Mesothelial cell of epicardium (in vitro differentiated cells): ENCODE measurements around the gene POLA1. TPM values are rescaled to one million over a fixed set of nuclear protein-coding genes. Genes with fewer than 3 reads are reported as not detected.

Experiments
- DNase-seq, 2 experiments: peaks; one replicate each; pipeline ENCODE4 v3.0.0; 2021; ENCODE audit warnings: low spot score in 2 of 2; ENCODE audit not compliant: unreplicated experiment in 2 of 2
- H3K27ac Mint-ChIP-seq: 2 replicates; pipeline ENCODE4 v1.8.0; 2021; ENCODE audit warnings: mixed read lengths
- H3K27me3 Mint-ChIP-seq: 2 replicates; pipeline ENCODE4 v1.8.0; 2021; ENCODE audit warnings: low read depth, mixed read lengths
- H3K36me3 Mint-ChIP-seq: 2 replicates; pipeline ENCODE4 v1.8.0; 2021; ENCODE audit warnings: mixed read lengths
- H3K4me1 Mint-ChIP-seq: 2 replicates; pipeline ENCODE4 v1.8.0; 2021; ENCODE audit warnings: mixed read lengths
- H3K4me3 Mint-ChIP-seq: 2 replicates; pipeline ENCODE4 v1.8.0; 2021; ENCODE audit warnings: mild to moderate bottlenecking, moderate library complexity, mixed read lengths
- H3K9me3 Mint-ChIP-seq: 2 replicates; pipeline ENCODE4 v1.8.0; 2021; ENCODE audit warnings: mixed read lengths
- total RNA-seq: library from RNA; stranded (reverse); gene quantifications from 3 replicates; pipeline ENCODE4 v1.2.1, GENCODE V29; 2021
- TF ChIP-seq, protein P1 (sequence below): fragments of 200-600 bp; sonication (generic); IDR thresholded peaks from one replicate; pipeline ENCODE4 v1.5.0; 2021; ENCODE audit warnings: antibody characterized with exemption; ENCODE audit not compliant: unreplicated experiment

The POLA1 gene
- total RNA-seq, 1 donor from 2014 or later, result 30.4 TPM

DNA sequence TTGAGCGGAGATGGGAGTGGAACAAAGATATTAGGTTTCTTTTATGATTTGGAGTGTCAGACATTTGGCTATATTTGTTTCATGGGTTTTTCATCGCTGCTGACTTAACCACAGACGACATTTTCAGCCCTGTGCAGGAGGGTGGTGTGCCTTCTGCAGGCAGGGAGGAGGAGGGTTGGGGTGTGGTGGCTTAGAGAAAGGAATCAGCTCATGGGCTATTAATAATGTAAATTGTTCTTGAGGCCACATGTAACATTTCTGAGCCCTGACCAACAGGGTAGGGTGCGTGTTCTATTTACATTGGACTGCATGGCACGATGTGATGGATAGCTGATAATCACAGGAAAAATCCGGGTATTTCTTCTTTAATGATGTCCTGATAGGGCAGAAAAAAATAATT is 67.6 kb downstream of the POLA1 start:
- Mint-ChIP-seq H3K27ac (peak overlapping the region; percentile 87), H3K36me3 (peaks cover 25% of the 10 kb centered on the region), H3K4me1 (peaks cover 33% of the 10 kb centered on the region), H3K9me3 (no peaks in the 10 kb centered on the region), H3K27me3 (no peaks in the 10 kb centered on the region), H3K4me3 (no peak overlapping the region)
- DNase-seq, result no peak
- TF ChIP-seq, protein P1, sequence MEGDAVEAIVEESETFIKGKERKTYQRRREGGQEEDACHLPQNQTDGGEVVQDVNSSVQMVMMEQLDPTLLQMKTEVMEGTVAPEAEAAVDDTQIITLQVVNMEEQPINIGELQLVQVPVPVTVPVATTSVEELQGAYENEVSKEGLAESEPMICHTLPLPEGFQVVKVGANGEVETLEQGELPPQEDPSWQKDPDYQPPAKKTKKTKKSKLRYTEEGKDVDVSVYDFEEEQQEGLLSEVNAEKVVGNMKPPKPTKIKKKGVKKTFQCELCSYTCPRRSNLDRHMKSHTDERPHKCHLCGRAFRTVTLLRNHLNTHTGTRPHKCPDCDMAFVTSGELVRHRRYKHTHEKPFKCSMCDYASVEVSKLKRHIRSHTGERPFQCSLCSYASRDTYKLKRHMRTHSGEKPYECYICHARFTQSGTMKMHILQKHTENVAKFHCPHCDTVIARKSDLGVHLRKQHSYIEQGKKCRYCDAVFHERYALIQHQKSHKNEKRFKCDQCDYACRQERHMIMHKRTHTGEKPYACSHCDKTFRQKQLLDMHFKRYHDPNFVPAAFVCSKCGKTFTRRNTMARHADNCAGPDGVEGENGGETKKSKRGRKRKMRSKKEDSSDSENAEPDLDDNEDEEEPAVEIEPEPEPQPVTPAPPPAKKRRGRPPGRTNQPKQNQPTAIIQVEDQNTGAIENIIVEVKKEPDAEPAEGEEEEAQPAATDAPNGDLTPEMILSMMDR, result no peak

DNA sequence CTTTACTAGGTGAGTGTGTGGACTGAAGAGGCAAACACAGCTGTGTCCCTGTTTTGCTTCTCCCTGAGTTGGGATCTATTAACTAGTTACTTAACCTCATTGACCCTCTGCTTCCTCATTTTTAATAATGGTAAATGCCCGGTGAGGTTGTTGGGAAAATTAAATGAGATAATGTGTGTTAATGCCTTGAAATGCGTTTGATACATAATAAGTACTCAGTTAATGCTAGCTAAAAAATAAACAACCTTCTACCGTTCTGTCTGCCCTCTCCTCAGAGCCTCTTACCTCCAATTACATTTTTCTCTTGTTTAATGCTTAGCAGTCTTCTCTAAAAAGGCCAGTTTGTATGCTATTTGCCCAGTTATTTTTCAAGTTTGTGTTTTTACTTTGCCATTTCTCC is 70.3 kb downstream of the POLA1 start:
- Mint-ChIP-seq H3K27ac (no peak overlapping the region), H3K4me1 (peaks cover 45% of the 10 kb centered on the region), H3K4me3 (no peak overlapping the region), H3K36me3 (peaks cover 25% of the 10 kb centered on the region), H3K9me3 (no peaks in the 10 kb centered on the region), H3K27me3 (no peaks in the 10 kb centered on the region)
- no peak for DNase-seq
- TF ChIP-seq, protein P1, result no peak

DNA sequence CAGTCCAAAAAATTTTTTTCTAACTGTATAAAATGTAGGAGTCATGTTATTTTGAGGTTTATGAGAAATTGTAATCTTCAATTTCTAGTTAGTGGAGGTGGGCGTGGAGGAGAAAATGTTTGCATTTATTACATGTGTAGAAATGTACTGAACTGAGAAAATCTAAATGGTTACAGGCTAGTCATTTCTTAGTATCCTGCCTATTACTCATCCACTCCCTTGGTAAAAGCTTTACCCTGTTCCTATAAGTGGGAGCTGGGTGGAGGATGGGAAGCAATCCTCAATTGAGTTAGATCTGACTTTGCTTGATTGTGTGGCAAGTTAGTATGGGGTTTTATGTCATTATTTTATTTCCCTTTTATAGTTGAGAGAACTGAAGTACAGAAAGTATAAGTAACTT is 73.8 kb downstream of the POLA1 start:
- Mint-ChIP-seq H3K4me3 (no peak overlapping the region), H3K27me3 (no peaks in the 10 kb centered on the region), H3K4me1 (peaks cover 17% of the 10 kb centered on the region), H3K9me3 (no peaks in the 10 kb centered on the region), H3K36me3 (peaks cover 27% of the 10 kb centered on the region), H3K27ac (peak overlapping the region; percentile 41)
- no peak for DNase-seq
- TF ChIP-seq, protein P1, result no peak

DNA sequence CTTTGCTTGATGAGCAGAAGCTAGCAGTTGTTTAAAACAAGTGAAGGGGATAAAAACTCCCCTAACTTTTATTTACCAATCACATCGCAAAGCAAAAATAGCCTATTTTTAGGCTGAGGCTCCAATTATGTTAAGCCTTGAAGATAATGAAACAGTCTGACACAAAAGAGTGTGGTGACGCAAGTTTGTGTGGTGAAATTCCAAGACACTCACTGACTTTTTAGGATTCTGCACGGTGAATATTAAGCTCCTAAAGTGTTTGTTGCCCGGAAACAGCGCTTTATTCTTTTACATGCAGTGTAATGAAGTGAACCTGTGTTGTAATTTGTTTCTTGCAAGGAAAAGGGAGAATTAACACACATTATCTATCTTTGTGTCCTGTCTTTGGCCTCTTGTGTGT is 74.8 kb downstream of the POLA1 start:
- Mint-ChIP-seq H3K27ac (no peak overlapping the region), H3K4me3 (no peak overlapping the region), H3K4me1 (peaks cover 17% of the 10 kb centered on the region), H3K9me3 (no peaks in the 10 kb centered on the region), H3K36me3 (peaks cover 20% of the 10 kb centered on the region), H3K27me3 (no peaks in the 10 kb centered on the region)
- no peak for DNase-seq
- TF ChIP-seq, protein P1, result no peak

DNA sequence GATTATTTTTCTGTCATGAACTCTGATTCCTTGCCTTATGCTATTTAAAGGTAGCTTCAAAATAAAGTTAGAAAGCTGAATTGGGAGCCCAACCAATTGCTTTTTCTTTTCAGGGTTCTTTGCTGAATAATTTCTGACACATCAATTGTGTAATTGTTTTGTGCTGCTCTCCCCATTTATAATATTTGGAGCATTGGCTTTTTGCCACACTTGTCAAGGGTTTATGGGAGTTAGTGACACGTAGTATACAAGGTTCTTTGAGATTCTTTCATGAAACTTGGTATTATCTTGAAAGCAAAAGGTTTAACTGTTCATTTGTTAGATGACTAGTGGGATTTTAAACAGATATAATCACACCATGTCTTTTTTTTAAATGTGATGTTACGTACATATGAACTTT is 80.9 kb downstream of the POLA1 start:
- Mint-ChIP-seq H3K4me1 (peaks cover 16% of the 10 kb centered on the region), H3K27me3 (no peaks in the 10 kb centered on the region)
- TF ChIP-seq, protein P1, result no peak

DNA sequence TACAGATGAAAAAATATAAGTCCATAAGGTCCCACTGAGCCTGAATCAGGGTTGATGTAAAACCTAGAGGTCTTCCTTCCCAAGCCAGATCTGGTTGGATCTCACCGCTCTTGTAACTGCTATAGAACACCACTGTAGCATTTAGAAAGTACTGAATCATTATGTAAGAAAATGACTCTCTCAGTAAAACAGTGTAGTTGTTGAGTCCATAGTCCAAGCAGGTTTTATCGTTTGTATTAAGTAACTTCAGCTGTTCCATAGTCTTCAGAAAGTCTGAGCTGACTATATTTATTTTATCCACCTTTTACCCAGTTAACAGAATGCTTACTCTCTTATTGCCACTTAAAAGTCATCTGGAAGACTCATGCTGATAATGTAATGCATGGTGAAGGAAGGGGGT is 82.2 kb downstream of the POLA1 start:
- peaks cover 3% of the 10 kb centered on the region for H3K9me3 Mint-ChIP-seq
- TF ChIP-seq, protein P1, result no peak
- peaks cover 17% of the 10 kb centered on the region for H3K36me3 Mint-ChIP-seq
- H3K27me3 Mint-ChIP-seq, result no peaks in the 10 kb centered on the region
- H3K4me3 Mint-ChIP-seq, result no peak overlapping the region
- no peak for DNase-seq
- H3K27ac Mint-ChIP-seq, result no peak overlapping the region
- H3K4me1 Mint-ChIP-seq, result peaks cover 15% of the 10 kb centered on the region

More for the DNA sequence above, 80.9 kb downstream of the POLA1 start:
- H3K27ac Mint-ChIP-seq, result peak overlapping the region; percentile 9
- DNase-seq, result no peak
- no peaks in the 10 kb centered on the region for H3K9me3 Mint-ChIP-seq
- no peak overlapping the region for H3K4me3 Mint-ChIP-seq
- H3K36me3 Mint-ChIP-seq, result peaks cover 11% of the 10 kb centered on the region
